HG03097 (cell line): ENCODE data around the gene SIPA1L3.

ENCODE experiments used
- ATAC-seq: cut with Tn5 transposase; IDR thresholded peaks from one replicate; pipeline ENCODE4 v1.9.1; 2021; ENCODE audit not compliant: unreplicated experiment, low FRiP score

The SIPA1L3 gene

DNA sequence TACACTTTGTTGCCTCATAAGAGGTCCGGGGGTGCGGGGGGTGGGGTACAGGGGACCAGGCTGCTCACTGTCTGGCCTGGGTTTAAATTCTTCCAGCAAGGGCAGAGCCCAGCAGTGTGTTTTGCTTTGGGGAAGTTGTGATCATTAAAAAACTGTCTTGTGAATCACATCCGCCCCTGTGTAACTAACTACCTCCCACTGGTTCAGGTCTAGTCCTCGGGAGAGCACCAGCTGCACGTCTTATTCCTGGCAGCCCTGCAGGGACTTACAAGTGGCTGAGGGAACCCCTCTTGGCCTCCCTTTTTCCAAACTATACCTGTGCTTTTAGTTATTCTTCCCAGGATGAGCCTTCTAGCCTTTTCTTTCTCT is 127.5 kb downstream of the SIPA1L3 start:
- ATAC-seq: no peak

DNA sequence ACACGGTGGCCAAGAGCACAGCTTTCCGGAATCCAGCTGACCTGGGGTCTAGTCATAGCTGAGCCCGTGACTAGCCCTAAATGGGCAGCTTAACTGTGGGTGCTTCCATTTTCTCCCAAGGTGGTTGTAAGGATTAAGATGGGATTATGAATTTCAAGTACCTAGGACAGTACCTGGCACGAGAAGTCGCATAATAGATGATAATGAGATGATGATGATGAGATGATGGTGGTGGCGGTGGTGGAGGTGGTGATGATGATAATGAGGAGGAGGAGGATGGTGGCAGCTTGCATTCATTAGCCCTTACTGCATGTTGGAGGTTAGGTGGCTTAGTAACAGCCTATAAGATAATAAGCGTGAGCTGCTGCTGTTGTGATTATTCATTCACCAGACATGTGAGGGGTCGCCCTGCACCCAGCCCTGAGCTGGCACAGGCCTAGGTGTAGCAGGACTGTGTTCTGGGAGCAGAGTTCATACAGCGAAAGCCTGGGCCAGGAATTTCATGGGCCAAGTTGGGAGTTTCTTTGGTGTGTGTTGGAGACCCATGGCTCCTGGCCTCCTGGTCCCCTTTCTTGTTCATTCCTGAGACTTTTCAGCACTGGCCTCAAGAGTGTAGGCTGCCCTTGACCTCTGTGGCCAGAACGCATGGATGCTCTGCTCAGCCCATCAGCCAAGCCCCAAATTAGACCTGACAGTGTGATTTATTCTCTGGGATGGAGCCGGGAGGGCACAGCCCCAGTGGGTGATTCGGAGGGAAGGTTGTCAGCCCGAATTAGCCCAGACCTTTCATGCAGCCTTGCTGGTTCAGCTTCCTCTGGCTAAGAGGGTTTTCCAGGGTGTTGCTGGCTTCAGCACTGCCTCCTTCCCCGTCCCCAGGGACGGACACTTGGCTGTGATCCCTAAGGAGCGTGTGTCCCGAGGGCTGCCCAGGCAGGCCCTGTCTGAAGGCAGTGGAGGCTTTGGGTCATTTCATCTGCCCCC is 128.8 kb downstream of the SIPA1L3 start:
- ATAC-seq: no peak

DNA sequence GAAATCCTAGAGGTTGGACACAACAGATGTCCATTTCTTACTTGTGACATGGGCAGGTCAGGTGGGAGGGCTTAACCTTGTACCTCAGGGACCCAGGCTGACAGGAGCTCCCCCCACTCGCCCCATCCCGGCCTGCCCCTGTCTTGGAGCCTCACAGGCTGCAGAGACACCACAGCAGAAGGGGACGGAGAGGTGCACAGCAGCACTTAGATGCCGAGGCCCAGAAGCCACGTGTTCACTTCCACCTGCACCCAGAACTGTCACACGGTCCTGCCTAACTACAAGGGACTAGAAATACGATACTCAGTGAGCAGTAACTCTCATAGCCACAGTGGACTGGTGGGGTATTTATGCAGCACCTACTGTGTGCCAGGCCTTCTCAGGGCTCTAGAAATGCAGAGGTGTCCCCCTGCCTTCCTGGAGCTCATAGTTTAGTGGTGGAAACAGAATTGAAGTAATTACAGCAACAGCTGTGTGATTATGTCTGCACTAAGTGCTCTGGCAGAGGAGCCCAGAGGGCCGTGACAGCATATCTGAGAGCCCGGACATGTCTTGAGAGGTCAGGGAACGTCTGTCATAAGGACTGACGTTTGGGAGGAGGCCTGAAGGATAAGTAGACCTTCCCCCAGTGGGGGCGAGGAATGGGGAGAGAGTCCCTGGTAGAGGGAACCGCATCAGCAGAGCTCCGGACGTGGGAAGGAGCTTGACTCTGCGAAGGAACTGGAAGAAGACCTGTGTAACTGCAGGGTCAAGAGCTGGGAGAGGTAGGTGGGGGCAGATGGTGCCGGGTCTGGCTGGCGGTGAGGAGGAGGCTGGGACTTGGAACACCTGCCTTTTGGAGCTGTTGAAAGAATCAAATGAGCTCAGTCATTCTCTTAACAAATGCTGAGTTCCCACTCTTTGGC is 130.0 kb downstream of the SIPA1L3 start:
- no peak for ATAC-seq

DNA sequence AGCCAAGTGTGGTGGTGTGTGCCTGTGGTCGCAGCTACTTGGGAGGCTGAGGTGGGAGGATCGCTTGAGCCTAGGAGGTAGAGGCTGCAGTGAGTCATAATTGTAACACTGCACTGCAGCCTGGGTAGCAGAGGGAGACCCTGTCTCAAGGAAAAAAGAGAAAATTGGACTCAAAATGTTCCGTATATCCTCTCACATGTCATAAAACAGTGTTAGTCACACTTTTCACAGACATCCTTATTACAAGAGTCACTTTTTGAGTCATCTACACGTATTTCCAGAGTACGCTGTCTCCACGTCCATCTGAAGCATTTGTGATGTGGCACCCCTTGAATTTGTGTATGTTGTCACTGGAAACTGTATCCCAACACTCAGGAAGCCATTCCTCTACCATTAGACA is 133.0 kb downstream of the SIPA1L3 start:
- ATAC-seq: no peak

DNA sequence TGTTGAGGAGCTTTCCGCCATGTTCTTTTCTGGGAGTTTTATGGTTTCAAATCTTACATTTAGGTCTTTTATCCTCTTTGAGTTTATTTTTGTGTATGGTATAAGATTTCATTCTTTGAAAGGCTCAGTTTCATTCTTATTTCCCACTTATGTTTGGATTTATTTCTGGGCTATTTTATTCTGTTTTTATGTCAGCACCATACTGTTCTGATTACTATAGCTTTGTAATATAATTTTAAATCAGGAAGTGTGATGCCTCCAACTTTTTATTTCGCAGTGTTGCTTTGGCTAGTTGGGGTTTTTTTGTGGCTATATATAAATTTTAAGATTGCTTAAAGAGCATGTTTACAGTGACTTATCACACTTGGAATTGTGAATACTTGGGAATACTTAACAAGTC is 135.1 kb downstream of the SIPA1L3 start:
- no peak for ATAC-seq

DNA sequence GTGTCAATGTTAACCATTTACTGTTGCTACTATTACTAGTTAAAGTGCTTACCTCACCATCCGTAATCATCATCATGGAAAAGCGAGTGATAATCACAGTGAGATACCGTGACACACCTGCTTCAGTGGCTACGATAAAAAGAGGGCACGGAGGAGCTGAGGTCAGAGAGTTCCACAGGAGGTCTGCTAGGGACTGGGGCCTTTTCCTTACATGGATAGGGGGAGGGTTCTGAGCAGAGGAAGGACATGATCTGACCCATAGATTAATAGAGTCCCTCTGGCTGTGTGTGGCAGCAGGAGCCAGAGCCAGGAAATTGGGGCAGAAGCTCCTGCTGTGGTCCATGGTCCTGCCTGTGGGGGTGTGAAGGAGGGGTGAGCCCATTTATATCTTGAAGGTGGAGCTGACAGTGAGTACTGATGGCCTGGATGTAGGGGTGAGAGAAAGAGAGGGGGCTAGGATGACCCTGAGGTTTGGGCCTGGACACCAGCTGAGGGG is 136.7 kb downstream of the SIPA1L3 start:
- ATAC-seq: no peak

DNA sequence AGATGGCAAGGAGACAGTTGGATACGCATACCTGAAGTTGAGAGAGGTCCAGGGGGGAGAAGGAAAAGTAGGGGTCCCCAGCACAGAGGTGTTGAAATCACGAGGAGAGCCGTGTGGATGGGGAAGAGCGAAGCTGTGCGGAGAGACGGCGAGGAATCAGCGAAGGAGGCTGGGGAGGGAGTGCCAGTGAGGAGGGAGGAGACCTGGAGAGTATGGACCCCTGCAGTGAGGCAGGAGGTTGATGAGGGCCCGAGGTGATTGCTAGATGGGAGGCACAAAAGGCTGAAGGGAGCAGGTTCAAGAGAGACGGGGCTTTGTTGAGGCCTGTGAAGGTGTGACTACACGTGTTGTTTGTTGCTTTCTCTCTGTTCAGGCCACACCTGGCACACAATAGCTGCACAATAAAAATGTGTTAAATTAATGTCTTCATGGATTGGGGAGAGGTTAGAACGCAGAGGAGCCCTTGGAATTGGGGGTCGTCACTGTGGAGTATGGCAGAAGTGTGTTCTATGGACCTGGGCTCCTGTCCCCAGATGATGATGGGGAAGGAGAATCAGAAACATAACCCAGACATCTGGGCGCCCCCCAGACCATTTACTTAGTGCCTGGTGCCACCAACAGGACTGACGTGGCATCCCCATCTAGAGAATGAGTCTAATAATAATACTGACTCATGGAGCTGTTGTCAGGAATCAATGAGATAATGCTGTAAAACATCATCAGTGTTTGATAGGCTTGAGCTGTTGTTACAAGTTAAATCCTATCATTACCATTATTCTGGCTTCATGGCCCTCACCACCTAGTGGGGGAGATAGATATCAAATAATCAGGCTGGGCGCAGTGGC is 137.5 kb downstream of the SIPA1L3 start:
- no peak for ATAC-seq

DNA sequence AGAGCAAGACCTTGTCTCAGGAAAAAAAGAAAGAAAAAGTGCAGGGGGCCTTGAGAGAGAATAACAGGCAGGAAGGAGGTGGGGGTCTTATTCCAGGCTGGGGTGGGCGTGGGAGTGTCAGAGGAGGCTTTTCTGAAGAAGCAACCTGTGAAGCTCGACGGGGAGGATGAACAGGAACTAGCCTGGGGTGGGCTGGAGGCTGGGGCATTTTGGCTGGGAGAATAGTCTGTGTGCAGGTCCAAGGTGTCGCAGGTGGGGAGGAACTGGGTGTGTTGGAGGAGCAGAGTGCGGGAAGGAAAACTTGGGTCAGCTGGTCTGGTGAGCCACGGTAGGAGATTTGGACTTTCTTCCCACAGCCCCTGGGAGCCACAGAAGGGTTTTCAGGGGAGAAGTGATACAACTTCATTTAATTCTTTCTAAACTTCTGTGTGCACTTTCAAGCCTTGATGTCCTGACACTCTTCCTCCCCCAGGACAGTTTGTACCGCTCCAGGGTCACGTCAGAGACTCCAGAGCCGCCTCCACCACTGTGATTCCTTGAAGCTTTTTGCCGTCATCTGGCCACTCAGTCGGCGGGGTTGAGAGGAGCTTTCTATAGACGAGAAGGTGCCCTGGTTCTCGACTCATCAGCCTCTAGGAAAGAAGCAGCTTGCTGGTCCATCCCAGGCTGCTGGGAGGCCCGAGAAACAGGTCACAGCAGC is 138.7 kb downstream of the SIPA1L3 start:
- ATAC-seq: no peak

DNA sequence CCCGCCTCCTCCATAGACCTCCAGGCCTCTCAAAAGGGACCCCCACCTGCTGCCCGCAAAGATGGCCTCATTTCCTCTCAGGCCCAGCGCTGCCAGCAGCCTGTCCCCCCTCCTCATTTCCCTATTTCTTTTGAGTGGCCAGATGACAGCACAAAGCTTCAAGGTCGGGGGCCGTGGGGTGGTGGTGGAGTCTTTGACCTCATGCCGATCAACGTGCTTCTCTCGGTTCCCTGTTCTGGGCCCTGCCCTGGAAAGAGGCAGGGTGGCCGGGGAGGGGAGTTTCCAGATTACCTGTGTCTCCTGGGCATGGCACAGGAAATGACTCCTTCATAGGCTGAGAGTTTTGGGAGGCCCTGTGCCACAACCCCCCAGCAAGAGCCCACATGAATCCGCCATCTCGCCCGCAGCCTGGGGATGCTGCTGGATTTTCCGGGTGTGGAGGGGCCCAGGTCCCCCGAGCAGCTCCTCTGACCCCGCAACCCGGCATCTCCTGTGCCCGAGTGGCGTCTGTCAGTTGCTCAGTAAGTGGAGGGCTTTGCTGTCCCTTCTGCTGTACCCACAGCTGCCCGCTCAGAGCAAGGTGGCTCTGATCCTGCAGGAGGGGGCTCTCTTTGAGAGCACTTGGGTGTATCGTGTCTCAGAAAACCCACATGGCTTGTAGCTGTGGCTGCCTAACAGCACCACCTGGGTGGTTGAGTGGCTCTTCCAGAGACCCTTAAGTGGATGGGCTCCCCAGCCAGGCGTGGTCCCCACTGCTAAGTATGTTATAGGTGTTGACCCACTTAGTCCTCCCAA is 139.4 kb downstream of the SIPA1L3 start:
- ATAC-seq: peak; percentile 34

DNA sequence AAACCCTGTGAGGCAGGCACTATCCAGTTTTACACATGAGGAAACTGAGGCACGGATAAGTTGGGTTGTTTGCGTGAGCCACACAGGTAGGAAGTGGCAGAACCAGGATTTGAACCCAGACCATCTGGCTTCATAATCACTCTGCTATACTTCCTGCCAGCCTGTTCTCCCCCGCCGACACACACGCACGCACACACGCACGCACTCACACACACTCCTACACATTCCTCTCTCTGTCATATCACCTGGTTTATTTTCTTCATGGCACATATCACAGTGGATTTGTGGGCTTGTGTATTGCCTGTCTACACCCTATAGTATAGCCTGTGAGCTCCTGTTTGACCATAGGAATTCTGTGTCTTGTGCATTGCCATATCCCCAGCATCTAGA is 140.0 kb downstream of the SIPA1L3 start:
- ATAC-seq: no peak

DNA sequence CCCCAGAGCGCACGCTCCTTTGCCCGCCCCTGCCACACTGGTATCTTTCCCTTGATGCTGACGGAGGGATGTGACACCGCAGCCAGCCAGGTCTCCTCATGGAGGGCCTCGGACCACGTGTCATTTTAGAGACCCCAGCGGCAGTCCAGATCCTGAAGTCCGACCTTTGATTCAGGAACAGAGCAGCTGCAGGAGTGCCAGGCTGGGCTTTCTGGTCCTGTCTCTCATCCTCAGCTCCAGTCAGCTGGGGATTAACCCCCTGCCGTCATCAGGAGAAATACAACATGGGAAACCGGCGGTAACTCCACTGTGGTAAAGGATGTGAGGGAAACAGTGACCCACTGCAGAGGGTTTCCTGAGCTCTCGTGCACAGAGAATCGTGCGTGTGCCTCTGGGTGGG is 140.6 kb downstream of the SIPA1L3 start:
- ATAC-seq: peak; percentile 3

DNA sequence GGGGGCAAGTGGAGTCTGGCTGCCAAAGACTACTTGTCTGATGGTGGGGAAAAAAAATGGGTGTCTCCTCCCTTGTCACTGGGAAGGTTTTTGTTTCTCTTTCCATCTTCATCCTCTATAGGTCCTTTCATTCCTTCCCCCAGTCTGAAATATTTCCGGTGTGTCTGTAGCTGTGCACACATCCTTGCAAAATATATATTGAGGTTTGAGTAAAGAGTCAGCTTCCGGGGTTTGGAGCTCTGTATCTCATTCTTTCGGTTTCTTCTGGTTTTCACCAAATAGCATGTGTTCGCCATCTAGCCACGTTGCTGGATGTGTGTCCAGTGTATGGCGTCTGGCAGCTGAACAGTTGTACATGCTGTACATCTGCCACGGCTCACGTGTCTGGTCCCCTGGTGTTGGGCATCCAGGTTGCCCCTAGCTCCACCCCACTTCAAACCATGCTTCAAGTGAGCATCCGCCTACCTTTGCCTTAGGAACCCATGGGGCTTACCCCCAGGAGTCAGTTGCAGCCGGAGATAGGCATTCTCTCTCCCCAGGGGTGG is 142.2 kb downstream of the SIPA1L3 start:
- peak; percentile 42 for ATAC-seq

DNA sequence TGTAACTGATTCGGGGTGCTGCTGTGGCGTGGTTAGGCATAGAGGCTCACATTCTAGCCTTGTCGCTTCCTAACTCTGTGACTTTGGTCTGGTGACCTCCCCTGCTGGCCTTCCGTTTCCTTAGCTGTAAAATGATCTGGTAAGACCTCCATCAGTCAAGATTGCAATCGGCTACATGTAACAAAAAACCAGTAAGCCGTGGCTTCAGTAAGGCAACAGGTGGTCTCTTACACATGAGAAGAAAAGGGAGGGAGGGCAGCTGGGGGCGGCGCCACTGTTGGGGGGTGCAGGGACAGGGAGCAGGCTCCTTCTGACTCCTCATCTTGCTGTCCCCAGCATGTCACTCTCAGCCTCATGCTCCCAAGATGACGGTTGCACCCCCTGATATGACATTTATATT is 148.0 kb downstream of the SIPA1L3 start:
- no peak for ATAC-seq

DNA sequence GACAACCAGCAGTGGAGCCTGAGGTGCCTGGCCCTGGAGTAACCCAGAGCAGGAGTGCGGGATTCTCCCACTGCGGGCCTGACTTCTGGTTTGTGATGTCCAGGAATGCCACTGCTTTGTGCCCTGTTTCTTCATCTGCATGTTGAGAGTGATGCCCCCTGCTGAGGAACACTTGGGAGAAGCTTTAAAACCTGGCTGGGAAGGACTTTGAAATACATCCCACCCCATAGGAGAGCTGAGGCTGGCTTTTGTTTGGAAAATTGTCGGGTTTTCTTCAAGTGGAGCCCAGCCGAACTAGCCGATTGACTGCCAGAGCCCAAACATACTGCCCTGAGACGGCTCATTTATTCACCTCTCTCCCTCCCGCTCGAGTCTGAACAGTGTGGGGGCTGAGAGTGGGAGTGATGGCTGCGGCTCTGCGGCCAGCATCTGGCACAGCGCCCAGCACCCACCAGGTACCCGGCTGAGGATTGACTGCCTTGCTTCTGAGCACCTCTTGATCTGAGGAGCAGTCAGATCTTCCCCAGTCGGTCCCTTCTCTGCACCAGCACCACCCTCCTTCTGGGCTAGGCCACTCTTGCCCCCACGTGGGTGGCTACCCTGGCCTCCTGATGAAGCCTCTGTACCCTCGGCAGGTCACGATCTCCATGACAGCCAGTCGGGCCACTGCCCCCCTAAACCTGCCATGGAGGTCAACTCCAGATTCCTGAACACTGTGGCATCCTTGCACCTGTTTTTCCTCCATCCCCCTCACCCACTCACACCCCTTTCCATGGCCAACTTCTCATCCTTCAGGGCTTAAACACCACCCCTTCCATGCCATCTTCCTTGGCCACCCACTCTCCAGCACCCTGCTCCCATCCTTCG is 148.9 kb downstream of the SIPA1L3 start:
- no peak for ATAC-seq

DNA sequence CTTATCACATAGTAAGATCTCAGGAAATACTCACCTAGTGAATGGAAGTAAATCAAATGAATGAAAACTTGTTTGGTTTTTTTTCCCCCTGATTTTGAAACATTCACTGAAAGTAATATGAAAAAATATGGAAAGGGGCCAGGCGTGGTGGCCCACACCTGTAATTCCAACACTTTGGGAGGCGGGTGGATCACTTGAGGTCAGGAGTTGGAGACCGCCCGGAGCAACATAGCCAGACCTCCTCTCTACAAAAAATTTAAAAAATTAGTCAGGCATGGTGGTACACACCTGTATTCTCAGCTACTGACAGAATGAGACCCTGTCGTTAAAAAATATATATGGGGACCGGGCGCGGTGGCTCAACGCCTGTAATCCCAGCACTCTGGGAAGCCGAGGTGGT is 149.6 kb downstream of the SIPA1L3 start:
- ATAC-seq: no peak

DNA sequence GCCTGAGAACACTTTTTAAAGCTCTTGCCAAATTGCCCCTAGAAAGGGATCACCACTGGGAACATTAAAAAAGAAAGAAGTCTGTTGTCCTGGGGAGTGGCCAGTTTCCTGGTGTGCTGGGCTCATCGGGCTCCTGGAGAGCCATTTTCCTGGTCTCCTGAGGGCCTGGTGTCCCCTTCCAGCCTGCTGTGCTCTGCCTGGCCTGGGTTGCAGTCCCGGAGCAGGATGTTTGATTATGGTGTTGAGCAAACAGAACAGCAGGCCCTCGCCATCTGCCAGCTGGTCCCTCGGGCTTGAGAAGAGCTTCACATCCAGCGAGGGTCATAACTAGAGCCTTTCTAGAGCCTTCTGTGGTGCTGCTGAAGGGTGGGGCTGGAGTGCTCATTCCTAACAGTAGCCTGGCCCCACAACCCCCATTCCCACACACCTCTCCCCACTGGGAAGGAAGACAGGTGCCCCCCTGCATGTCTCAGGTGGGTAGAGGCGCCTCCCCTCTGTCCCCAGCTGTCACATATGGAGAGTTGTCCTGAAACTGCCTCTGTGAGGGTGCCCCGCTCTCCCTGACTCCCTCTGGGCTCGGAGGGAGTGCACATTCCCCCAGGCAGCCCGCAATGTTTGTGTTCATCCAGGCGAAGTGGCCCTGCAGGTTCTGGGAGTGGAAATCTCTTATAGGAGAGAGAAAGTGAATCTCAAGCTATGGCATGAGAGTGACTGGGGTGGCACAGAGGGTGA is 151.1 kb downstream of the SIPA1L3 start:
- ATAC-seq: no peak

DNA sequence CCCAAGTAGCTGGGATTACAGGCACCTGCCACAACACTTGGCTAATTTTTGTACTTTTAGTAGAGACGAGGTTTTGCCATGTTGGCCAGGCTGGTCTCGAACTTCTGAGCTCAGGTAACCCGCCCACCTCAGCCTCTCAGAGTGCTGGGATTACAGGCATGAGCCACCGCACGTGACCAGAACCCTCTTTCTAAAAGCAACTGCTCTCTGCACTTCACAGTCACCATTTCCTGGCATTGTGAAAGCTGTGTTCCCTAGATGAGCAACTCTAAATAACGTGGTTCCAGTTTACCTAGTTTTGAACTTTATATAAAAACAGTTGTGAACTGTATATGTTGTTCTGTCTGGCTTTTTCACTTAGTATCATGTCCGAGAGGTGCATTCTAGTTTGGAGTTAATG is 152.9 kb downstream of the SIPA1L3 start:
- no peak for ATAC-seq
